WERI-Rb-1 (cell line): ENCODE results near the gene TOX2.

Experiments
- DNase-seq: peaks from one replicate; pipeline ENCODE4 v3.0.0-alpha.2; 2020
- H3K27ac ChIP-seq: fragments of 250-450 bp; sonication (Bioruptor Pico); 2 replicates; pipeline ENCODE4 v1.5.1; 2020; ENCODE audit warnings: mild to moderate bottlenecking, moderate library complexity
- H3K27me3 ChIP-seq: fragments of 250-450 bp; sonication (Bioruptor Pico); 2 replicates; pipeline ENCODE4 v1.5.1; 2021; ENCODE audit warnings: mild to moderate bottlenecking, low read depth, moderate library complexity; ENCODE audit not compliant: insufficient read depth, severe bottlenecking
- H3K36me3 ChIP-seq: fragments of 250-450 bp; sonication (Bioruptor Pico); 2 replicates; pipeline ENCODE4 v1.5.1; 2020; ENCODE audit warnings: mild to moderate bottlenecking, moderate library complexity
- H3K4me3 ChIP-seq: 2 replicates; pipeline ENCODE4 v1.5.1; 2011; ENCODE audit warnings: low read depth, mild to moderate bottlenecking, control low read depth, low read length
- H3K9me3 ChIP-seq: fragments of 250-450 bp; sonication (Bioruptor Pico); 2 replicates; pipeline ENCODE4 v1.5.1; 2021; ENCODE audit warnings: mild to moderate bottlenecking, moderate library complexity; ENCODE audit not compliant: severe bottlenecking
- CTCF ChIP-seq: IDR thresholded peaks from 2 replicates; pipeline ENCODE4 v1.5.1; 2011; ENCODE audit warnings: low read depth, mild to moderate bottlenecking, control low read depth, inconsistent platforms, low read length

Gene TOX2

GRCh38 chr20:43983904-43984361, 69.3 kb downstream of the TOX2 start:
- no peak for DNase-seq
- Histone ChIP-seq H3K36me3 (no peaks in the 10 kb centered on the region), H3K27me3 (peaks cover 71% of the 10 kb centered on the region), H3K9me3 (no peaks in the 10 kb centered on the region), H3K27ac (no peak overlapping the region), H3K4me3 (no peak overlapping the region)
- no peak for TF ChIP-seq CTCF

GRCh38 chr20:43984587-43984986, 69.9 kb downstream of the TOX2 start:
- Histone ChIP-seq H3K36me3 (no peaks in the 10 kb centered on the region), H3K4me3 (no peak overlapping the region), H3K9me3 (no peaks in the 10 kb centered on the region), H3K27me3 (peaks cover 74% of the 10 kb centered on the region), H3K27ac (no peak overlapping the region)
- no peak for TF ChIP-seq CTCF
- DNase-seq: no peak

- Histone ChIP-seq H3K36me3 (no peaks in the 10 kb centered on the region), H3K9me3 (peaks cover 2% of the 10 kb centered on the region), H3K27me3 (peaks cover 73% of the 10 kb centered on the region), H3K4me3 (no peak overlapping the region), H3K27ac (no peak overlapping the region)
- no peak for DNase-seq
- no peak for TF ChIP-seq CTCF
Measured at GRCh38 chr20:43985121-43985520, 70.5 kb downstream of the TOX2 start.

- H3K36me3 ChIP-seq: no peaks in the 10 kb centered on the region
- no peak for DNase-seq
- no peak overlapping the region for H3K27ac ChIP-seq
- H3K9me3 ChIP-seq: peaks cover 2% of the 10 kb centered on the region
- peaks cover 70% of the 10 kb centered on the region for H3K27me3 ChIP-seq
- no peak for TF ChIP-seq CTCF
- no peak overlapping the region for H3K4me3 ChIP-seq
Measured at GRCh38 chr20:43985608-43986316, 71.1 kb downstream of the TOX2 start.

GRCh38 chr20:43987018-43987417, 72.4 kb downstream of the TOX2 start:
- peaks cover 72% of the 10 kb centered on the region for H3K27me3 ChIP-seq
- no peak overlapping the region for H3K27ac ChIP-seq
- no peak for TF ChIP-seq CTCF
- no peak for DNase-seq
- H3K36me3 ChIP-seq: no peaks in the 10 kb centered on the region
- H3K4me3 ChIP-seq: no peak overlapping the region
- H3K9me3 ChIP-seq: peaks cover 2% of the 10 kb centered on the region

GRCh38 chr20:43987531-43987930, 72.9 kb downstream of the TOX2 start:
- TF ChIP-seq CTCF: no peak
- H3K4me3 ChIP-seq: no peak overlapping the region
- no peaks in the 10 kb centered on the region for H3K36me3 ChIP-seq
- DNase-seq: no peak
- H3K27ac ChIP-seq: no peak overlapping the region
- H3K9me3 ChIP-seq: peaks cover 2% of the 10 kb centered on the region
- H3K27me3 ChIP-seq: peaks cover 76% of the 10 kb centered on the region
